Esophagus muscularis mucosa (tissue), 4 donors: ENCODE measurements around the gene DAAM2. TPM values are rescaled to one million over a fixed set of nuclear protein-coding genes. Genes with fewer than 3 reads are reported as not detected.
A peak's percentile ranks its signal among the peaks of the same experiment; 100 is the strongest.

Experiments used
- DNase-seq: peaks from one replicate; pipeline ENCODE4 v3.0.0-alpha.2; 2017; ENCODE audit errors: extremely low spot score
- H3K27ac ChIP-seq, 4 donors: fragments of 200-600 bp; sonication (generic); replicated peaks in 1 of 4; 1 replicate in 3 of 4; 2 replicates in 1 of 4; pipeline ENCODE4 v1.5.1; 2016 to 2019; ENCODE audit warnings: mild to moderate bottlenecking in 1 of 4
- H3K27me3 ChIP-seq, 4 donors: fragments of 200-600 bp; sonication (generic); one replicate each; pipeline versions ENCODE4 v1.5.1 to v1.6.0; 2016 to 2019
- H3K36me3 ChIP-seq, 4 donors: fragments of 200-600 bp; sonication (generic); one replicate each; pipeline ENCODE4 v1.5.1; 2016 to 2019
- H3K4me1 ChIP-seq, 4 donors: fragments of 200-600 bp; sonication (generic); one replicate each; pipeline ENCODE4 v1.5.1; 2016 to 2019
- H3K4me3 ChIP-seq, 4 donors: fragments of 200-600 bp; sonication (generic); 1 replicate in 2 of 4; 2 replicates in 2 of 4; pipeline ENCODE4 v1.5.1; 2016 to 2019; ENCODE audit warnings: mild to moderate bottlenecking in 4 of 4, moderate library complexity in 1 of 4
- H3K9me3 ChIP-seq, 4 donors: fragments of 200-600 bp; sonication (generic); 1 replicate in 3 of 4; 2 replicates in 1 of 4; pipeline ENCODE4 v1.5.1; 2016 to 2019
- CTCF ChIP-seq, 3 experiments: fragments of 200-600 bp in 2 of 3; fragments of 450-650 bp in 1 of 3; sonication (generic) in 2 of 3; IDR thresholded peaks; one replicate each; pipeline ENCODE4 v1.5.1; 2017 to 2019; ENCODE audit warnings: antibody characterized with exemption in 3 of 3, mild to moderate bottlenecking in 2 of 3, moderate library complexity in 1 of 3
- EP300 ChIP-seq: sonication (generic); formaldehyde crosslinking; IDR thresholded peaks from one replicate; pipeline ENCODE4 v1.6.1; 2017; ENCODE audit warnings: antibody characterized with exemption
- POLR2A ChIP-seq: fragments of 450-650 bp; IDR thresholded peaks from one replicate; pipeline ENCODE4 v1.6.1; 2017; ENCODE audit warnings: antibody characterized with exemption, moderate library complexity, mild to moderate bottlenecking, low read depth
- POLR2AphosphoS5 ChIP-seq, 2 donors: sonication (generic); formaldehyde crosslinking; IDR thresholded peaks; one replicate each; pipeline ENCODE4 v1.6.1; 2017; ENCODE audit warnings: antibody characterized with exemption in 2 of 2
- WGBS: methylation state at CpG from one replicate; pipeline ENCODE4 v1.1.5; 2018; 5-methylcytosine and 5-hydroxymethylcytosine counted together
- intact Hi-C: fragments of 100-400 bp; cut with DNase I; formaldehyde crosslinking; loops from one replicate; pipeline ENCODE4 v1.15.1; 2023
- total RNA-seq, 4 donors: library from RNA; depleted of rRNA; stranded (reverse); fragments of >200 nt; gene quantifications; one replicate each; pipeline versions ENCODE4 v1.1.0 to v1.2.1, GENCODE V29; 2016

Gene DAAM2
- total RNA-seq, 4 donors from 2014 or later = 221 to 446 (median 392) TPM

DNA sequence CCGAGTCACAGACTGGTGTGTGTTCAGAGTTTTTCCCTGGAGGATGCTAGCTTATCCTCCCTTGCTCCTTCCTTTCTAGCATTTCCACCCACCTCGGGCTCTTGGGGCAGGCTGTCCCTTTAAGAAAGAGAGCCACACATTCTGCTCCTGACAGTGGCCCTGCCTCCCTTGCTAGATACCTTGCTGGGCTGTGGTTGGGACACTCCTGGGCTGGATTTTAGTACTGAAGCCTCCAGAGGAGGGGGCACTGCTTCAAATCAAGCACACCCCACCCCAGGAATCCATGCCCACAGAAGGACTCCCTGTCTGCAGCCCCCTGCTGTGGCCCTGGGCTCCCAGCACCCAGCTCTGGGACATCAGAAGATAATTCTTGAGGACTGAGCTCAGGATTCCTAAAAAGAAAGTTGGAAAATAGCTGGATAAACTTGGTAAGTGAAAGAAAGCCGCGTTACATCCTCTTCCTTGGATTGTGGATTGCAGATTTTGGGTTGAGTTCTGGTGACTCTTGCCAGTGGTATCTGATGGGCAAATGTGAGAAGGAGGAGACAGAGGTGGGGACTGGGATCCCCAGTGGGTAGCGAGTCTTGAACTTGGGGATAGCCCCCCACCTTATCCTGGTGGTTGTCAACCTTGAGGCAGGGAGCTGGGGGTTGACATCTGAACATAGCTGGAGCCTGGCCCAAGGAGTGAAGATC lies 29.0 kb downstream of the DAAM2 start:
- intact Hi-C loops = no loop called here
- WGBS = 31% methylated on average over 5 of the region's 5 CpGs
- TF ChIP-seq CTCF (IDR thresholded peaks at IDR 0.05) (no peak), EP300 (no peak), POLR2AphosphoS5 (IDR thresholded peaks at IDR 0.05) (peak in 1 of 2 donors; percentile 45), POLR2A (no peak)
- H3K4me3 ChIP-seq = peak overlapping the region; percentile 25 to 48 (median 40)
- H3K27me3 ChIP-seq = no peaks in the 10 kb centered on the region
- H3K9me3 ChIP-seq = no peaks in the 10 kb centered on the region
- H3K4me1 ChIP-seq = peaks cover 58 to 100% (median 100%) of the 10 kb centered on the region in 4 donors
- H3K27ac ChIP-seq = peak overlapping the region; percentile 81 to 97 (median 88)
- H3K36me3 ChIP-seq = no peaks in the 10 kb centered on the region
- no peak for DNase-seq

DNA sequence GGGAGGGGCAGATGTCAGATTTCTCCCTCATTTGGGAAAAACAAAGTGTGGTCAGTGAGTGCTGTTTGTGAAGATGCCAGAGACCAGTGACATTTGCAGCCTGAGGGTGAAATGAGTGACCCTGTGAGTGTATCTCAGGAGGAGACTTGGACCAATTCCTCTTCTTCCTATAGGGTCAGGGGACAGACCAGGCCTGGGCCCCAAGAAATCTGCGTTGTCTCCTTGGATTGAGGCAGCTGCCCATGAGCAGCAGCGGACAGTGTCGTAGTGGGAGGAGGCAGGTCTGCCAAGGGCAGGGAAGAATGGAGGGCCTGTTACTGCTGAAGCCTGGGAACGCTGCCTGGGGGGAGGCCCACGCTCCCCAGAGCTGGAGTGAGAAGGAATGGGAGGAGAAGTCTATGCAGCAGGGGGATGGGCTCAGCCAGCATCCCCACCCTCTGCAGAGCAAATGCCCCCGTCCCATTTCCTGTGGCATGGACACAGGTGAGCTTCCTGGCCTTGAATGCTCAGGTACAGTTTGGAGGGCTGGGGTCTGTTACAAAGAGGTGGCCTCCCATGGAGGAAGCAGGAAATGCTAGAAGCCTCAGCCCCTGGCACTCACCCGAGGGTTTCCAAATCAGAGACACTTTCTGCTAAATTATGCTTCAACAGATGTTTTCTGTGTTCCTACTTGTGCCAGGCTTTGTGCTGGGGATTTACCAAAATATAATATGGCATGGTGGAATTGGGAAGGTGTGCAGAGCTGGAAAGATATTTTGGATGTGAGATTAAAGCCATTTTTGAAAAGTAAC lies 29.8 kb downstream of the DAAM2 start:
- no peak for DNase-seq
- H3K27me3 ChIP-seq = no peaks in the 10 kb centered on the region
- 35% methylated on average over 7 of the region's 7 CpGs for WGBS
- TF ChIP-seq EP300 (no peak), POLR2AphosphoS5 (IDR thresholded peaks at IDR 0.05) (peak; percentile 26 to 65)
- intact Hi-C loops = no loop called here
- H3K4me1 ChIP-seq = peaks cover 58 to 100% (median 99%) of the 10 kb centered on the region in 4 donors
- H3K36me3 ChIP-seq = no peaks in the 10 kb centered on the region
- peak overlapping the region; percentile 81 to 97 (median 88) for H3K27ac ChIP-seq
- H3K9me3 ChIP-seq = no peaks in the 10 kb centered on the region
- peak overlapping the region; percentile 25 to 48 (median 40) for H3K4me3 ChIP-seq

- intact Hi-C loops = no loop called here
Measured at GRCh38 chr6:39822846-39823815, 31.0 kb downstream of the DAAM2 start.

DNA sequence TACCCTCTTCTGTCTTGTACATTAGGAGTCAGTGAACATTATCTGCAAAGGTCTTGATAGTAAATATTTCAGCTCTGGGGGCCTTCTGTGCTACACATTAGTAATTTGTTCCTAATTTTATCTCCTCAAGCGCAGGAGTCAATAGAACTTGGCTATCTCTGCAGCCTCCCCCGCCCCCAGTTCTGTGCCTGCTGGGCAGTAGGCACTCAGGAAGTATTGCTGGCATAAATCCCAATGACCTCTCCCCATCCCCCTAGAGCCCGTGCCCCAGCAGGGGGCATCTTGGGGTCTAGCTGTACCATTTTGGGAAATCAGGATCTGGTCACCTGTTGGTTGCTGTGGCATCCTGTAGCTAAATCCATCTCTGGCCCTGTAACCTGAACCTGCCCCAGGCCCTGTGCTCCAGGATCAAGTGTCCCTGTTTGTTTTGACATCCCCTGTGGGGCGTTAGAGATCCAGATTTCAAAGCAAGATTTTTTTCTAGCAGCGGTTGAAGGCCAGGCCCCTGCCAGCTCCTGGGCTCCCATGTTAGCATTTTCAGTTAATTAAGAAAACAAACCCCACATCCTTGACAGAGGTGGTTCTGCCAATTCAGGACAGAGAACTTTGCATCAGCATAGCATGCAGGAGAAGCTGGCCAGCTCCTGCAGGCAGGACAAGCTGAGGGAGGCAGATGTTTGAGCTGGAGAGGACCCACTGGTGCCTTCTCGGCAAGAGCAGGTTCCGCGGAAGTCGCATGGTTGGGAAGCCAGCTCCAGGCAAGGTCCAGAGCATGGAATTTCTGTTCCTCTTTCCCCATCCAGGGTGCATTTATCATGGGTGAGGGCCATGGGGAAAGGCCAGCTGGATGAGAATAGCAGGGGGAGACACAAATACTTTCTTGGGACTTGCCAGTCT lies 32.1 kb downstream of the DAAM2 start:
- WGBS = 58% methylated on average over 9 of the region's 9 CpGs
- TF ChIP-seq EP300 (no peak), CTCF (IDR thresholded peaks at IDR 0.05) (peak in 1 of 3 experiments; percentile 5), POLR2A (no peak), POLR2AphosphoS5 (IDR thresholded peaks at IDR 0.05) (peak in 1 of 2 donors; percentile 19)
- Histone ChIP-seq H3K4me3 (peak overlapping the region in 2 of 4 donors; percentile 11 to 27), H3K27ac (peak overlapping the region; percentile 81 to 97 (median 88)), H3K36me3 (no peaks in the 10 kb centered on the region), H3K4me1 (peaks cover 49 to 100% (median 99%) of the 10 kb centered on the region in 4 donors), H3K27me3 (no peaks in the 10 kb centered on the region), H3K9me3 (no peaks in the 10 kb centered on the region)
- no peak for DNase-seq
- intact Hi-C loops = no loop called here

More at GRCh38 chr6:39822846-39823815, 31.0 kb downstream of the DAAM2 start:
- H3K27me3 ChIP-seq = no peaks in the 10 kb centered on the region
- peaks cover 53 to 100% (median 99%) of the 10 kb centered on the region in 4 donors for H3K4me1 ChIP-seq
- peak overlapping the region; percentile 81 to 97 (median 88) for H3K27ac ChIP-seq
- peak overlapping the region in 3 of 4 donors; percentile 36 to 48 (median 45) for H3K4me3 ChIP-seq
- H3K36me3 ChIP-seq = no peaks in the 10 kb centered on the region
- no peaks in the 10 kb centered on the region for H3K9me3 ChIP-seq
- peak; percentile 94 for DNase-seq
- WGBS = 52% methylated on average over 8 of the region's 8 CpGs
- TF ChIP-seq CTCF (IDR thresholded peaks at IDR 0.05) = no peak
- TF ChIP-seq EP300 = peak; percentile 96
- peak; percentile 82 to 87 for TF ChIP-seq POLR2AphosphoS5 (IDR thresholded peaks at IDR 0.05)
